GM13977 (cell line): ENCODE results near the gene TSPAN32.

ENCODE experiments used
- DNase-seq: peaks from one replicate; pipeline ENCODE4 v3.0.0; 2012; ENCODE audit warnings: low spot score
- in situ Hi-C: fragments of 300-500 bp; cut with MboI; formaldehyde crosslinking; loops from one replicate; pipeline ENCODE4 v1.12.0; 2022; ENCODE audit warnings: low sequenced_read_pairs, low pct_unique_long_range_greater_than_20kb, mixed read lengths, inconsistent platforms; ENCODE audit not compliant: unreplicated experiment
- TF ChIP-seq, protein P1 (sequence below): IDR thresholded peaks from 2 replicates; pipeline ENCODE4 v1.5.1; 2012; ENCODE audit warnings: mild to moderate bottlenecking, control low read depth; ENCODE audit not compliant: insufficient read depth; ENCODE audit errors: extremely low read depth, missing control alignments

Gene TSPAN32

DNA sequence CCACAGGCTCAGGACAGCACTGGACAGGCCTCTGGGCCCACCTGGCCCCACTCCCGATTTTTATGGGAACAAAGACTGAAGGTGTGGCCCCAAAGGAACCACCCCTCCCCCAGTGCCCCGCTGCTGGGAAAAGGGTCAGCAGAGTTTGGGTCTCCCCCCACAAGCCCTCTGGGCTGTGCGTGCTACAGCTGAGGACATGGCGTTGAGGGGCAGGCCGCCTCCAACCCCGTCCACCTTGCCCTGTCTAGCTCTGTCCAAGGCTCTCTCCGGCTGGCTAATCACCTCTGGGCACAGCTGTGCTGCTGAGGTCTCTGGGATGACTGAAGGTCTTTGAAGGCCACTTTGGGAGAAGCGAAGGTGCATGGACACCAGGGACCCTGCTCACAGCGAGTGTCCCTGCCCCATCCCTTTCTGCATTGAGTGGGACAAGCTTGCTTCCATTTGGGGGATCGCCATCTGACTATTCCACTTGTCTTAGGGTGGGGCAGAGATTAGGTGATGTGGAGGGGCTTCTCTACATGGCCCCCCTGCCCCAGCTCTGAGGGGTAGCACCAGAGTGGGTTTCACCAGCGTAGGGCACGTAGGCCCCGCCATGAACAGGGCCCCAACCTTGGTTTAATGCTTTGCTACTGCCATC, 38.0 kb upstream of the TSPAN32 start:
- TF ChIP-seq, protein P1, sequence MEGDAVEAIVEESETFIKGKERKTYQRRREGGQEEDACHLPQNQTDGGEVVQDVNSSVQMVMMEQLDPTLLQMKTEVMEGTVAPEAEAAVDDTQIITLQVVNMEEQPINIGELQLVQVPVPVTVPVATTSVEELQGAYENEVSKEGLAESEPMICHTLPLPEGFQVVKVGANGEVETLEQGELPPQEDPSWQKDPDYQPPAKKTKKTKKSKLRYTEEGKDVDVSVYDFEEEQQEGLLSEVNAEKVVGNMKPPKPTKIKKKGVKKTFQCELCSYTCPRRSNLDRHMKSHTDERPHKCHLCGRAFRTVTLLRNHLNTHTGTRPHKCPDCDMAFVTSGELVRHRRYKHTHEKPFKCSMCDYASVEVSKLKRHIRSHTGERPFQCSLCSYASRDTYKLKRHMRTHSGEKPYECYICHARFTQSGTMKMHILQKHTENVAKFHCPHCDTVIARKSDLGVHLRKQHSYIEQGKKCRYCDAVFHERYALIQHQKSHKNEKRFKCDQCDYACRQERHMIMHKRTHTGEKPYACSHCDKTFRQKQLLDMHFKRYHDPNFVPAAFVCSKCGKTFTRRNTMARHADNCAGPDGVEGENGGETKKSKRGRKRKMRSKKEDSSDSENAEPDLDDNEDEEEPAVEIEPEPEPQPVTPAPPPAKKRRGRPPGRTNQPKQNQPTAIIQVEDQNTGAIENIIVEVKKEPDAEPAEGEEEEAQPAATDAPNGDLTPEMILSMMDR: no peak
- in situ Hi-C loops: no loop called here
- no peak for DNase-seq

DNA sequence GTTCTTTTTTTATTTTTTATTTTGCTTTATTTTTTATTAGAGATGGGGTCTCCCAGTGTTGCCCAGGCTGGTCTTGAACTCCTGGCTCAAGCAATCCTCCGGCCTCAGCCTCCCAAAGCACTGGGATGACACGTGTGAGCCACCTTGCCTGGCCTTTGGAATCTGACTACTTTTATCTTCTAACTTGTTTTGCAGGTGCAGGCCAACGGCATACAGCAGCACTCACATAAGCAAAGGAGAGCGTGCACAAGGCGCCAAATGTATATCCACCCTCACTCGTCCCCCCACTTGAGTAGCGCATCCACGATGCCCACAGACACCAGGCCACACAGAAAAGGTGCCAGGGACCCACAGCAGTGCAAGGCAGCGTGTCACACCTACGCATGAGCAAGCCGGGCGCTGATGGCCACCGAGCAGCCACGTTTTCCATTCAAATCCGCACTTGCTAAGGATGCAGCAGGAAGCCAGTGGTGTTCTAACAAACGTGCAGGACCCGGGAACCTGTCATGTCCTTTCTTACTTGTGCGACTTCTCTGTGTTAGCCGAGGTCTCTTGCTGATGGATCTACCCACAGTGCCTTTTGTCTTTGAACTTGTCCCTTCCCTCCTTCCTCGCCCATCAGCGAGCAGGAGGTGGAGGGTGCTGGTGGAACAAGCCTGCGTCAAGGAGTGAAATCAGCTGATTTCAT, 37.3 kb upstream of the TSPAN32 start:
- in situ Hi-C loops: no loop called here
- TF ChIP-seq, protein P1: no peak
- DNase-seq: no peak

DNA sequence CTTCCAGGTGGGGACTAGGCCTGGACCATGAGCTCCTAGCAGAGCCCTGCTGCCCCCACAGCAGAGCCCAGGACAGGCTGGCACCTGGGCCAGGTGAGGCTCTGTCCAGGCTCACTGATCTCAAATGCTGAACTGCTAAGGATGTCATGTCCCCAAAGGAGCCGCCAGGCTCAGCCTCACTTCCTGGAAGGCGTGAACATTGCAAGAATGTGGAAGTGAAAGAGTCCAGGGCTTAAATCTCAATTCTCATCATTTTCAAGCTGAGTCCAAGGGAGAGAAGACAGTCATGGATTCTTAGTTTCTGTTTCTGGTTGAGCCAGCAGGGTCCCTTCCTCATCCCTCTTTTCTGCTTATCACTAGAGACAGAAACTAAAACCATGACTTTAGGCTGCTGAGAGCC, 36.4 kb upstream of the TSPAN32 start:
- in situ Hi-C loops: no loop called here
- peak; percentile 63 for DNase-seq
- TF ChIP-seq, protein P1: no peak

DNA sequence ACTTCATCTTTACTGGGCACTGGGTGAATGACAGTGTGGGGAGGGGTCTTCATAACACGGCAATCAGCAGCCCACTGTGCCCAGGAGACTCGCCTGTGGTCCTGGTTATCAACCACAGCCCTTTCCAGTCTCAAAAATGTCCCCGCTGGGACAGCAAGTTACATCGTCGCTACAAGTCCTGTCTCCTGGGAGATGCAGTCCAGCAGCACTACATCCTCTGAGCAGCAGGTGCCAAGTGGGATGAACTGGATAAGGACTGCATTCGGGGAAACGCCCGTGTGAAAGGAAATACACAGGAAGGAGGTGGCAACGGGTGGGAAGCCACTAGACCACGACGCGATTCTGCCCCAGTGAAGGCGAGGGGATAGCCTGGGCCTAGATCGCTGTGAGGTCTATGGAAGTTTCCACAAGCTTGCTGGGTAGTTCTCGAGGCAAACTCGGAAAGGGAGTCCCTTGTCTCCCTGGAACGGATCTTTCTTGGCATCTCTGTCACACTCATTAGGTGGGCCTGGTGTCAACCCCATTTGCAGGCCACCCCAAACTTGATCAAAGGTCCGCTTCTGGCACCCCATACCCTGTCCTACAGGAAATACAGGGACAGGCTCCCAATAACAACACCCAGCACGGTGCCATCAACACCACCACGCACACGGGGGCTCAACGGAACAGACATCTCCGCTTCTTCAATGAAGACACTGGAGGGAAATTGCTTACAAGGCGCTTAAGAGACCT, 35.8 kb upstream of the TSPAN32 start:
- in situ Hi-C loops: no loop called here
- TF ChIP-seq, protein P1: no peak
- DNase-seq: no peak

DNA sequence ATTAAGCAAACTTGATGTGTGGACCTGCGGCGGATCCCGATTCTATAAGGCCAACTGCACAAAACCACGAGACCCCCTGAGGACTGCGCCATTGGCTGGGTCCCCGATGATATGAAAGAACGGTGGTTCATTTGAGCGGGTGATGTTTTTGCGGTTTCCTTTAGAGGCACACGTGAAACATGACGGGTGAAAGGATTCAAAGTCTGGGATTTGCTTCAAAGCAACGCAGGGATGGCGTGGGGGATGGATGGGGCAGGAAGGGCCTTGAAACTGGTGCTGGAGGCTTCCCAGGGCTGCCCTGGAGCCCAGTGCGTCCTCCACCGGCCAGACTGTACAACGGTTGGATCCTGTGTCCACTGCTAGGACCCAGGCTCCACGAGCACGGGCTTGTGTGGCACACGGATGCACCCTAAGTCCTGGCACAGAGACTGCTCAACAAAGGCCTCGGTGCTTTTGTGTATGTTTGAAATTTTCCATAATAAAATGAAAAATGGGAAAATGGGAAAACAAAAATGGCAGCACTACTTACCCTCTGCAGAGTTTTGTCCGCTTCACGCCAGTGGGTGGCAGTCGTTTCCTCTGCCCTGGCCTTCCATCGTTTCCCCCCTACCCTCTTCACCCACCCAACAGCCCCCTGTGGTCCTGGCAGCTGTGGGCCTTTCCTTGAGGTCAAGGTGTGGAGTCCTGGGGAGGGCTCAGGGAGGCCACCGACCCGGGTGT, 35.1 kb upstream of the TSPAN32 start:
- no peak for DNase-seq
- TF ChIP-seq, protein P1: no peak
- in situ Hi-C loops: no loop called here

DNA sequence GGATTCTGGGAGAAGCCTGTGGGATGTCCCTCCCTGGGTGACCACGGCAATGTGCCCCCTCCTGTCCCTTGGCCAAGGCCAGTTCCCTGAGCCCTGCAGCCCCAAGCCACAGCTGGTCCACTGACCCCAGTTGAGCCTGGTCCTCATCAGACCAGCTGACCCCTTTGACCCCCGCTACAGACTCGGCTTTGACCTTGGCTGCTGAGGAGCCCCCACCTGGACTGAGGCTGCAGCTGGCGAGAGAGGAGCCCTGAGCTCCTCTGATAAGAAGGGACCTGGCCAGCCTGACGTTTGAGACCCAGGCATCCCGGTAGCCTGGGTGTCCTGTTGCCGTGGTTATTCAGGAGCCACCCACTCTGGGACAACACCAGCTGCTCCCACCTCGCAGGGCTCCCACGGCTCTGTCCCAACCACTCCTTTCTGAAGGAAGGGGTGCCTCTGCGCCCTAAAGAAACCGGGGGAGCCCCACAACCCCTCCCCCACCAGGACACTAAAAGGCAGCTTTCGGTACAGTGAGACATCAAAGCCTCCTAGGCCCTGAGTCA, 34.4 kb upstream of the TSPAN32 start:
- TF ChIP-seq, protein P1: no peak
- in situ Hi-C loops: no loop called here
- DNase-seq: no peak
